HepG2 (cell line): ENCODE measurements around the gene PDK2. TPM values are rescaled to one million over a fixed set of nuclear protein-coding genes. Genes with fewer than 3 reads are reported as not detected.

Experiments
- ATAC-seq: fragments of 200-7000 bp; cut with Tn5 transposase; 3 replicates; pipeline ENCODE4 v1.9.1; 2020; ENCODE audit warnings: mild to moderate bottlenecking, moderate library complexity
- BruUV-seq: library from RNA; stranded (reverse); fragments of 400-500 nt; replicated peaks from 2 replicates; lab custom pipeline; 2021; lab: Mats Ljungman, UMichigan
- CTCF ChIA-PET: fragments of 300-600 bp; formaldehyde crosslinking; extraction: SDS; loops from one replicate; lab custom pipeline; 2021; ENCODE audit warnings: low total read pairs, inconsistent platforms, low intra/inter-chr PET ratio; lab: Yijun Ruan, JAX
- POLR2A ChIA-PET: fragments of 350-600 bp; sonication (Branson Sonifier 250); formaldehyde crosslinking; loops from one replicate; lab custom pipeline; 2020; ENCODE audit warnings: antibody characterized with exemption, inconsistent platforms; lab: Yijun Ruan, JAX
- DNase-seq: peaks from one replicate; pipeline ENCODE4 v3.0.0-alpha.2; 2015; ENCODE audit warnings: low spot score
- FAIRE-seq: peaks from 3 replicates; lab custom pipeline; 2011; peaks lifted over from hg19 to GRCh38; lab: Jason Lieb, UNC
- H2AFZ ChIP-seq: one replicate; pipeline ENCODE4 v1.6.1; 2011; ENCODE audit warnings: low read length, inconsistent platforms
- H3K27ac ChIP-seq: fragments of 300-600 bp; 3 replicates; pipeline ENCODE4 v1.8.0; 2011; ENCODE audit warnings: mixed run types, mild to moderate bottlenecking, mixed read lengths, low read length, inconsistent platforms; ENCODE audit not compliant: insufficient read depth; ENCODE audit errors: extremely low read length
- H3K27me3 ChIP-seq, 2 experiments: fragments of 200-600 bp in 1 of 2; 2 replicates in 1 of 2; 3 replicates in 1 of 2; pipeline versions ENCODE4 v1.6.0 to v1.8.0; 2011; ENCODE audit warnings: low read length in 2 of 2, mild to moderate bottlenecking in 2 of 2, moderate library complexity in 2 of 2, inconsistent platforms in 1 of 2; ENCODE audit not compliant: insufficient read depth in 2 of 2, control insufficient read depth in 1 of 2
- H3K36me3 ChIP-seq, 2 experiments: fragments of 200-600 bp in 1 of 2; replicated peaks in 1 of 2; 2 replicates in 1 of 2; 3 replicates in 1 of 2; pipeline versions ENCODE4 v1.5.1 to v1.8.0; 2011; ENCODE audit warnings: low read length in 2 of 2, inconsistent platforms in 1 of 2; ENCODE audit not compliant: insufficient read depth in 2 of 2, control insufficient read depth in 1 of 2
- H3K4me1 ChIP-seq: 2 replicates; pipeline ENCODE4 v1.5.1; 2012; ENCODE audit warnings: low read length, inconsistent platforms; ENCODE audit not compliant: insufficient read depth
- H3K4me2 ChIP-seq: 2 replicates; pipeline ENCODE4 v1.6.0; 2011; ENCODE audit warnings: low read depth, low read length, inconsistent platforms
- H3K4me3 ChIP-seq, 3 experiments: fragments of 200-600 bp in 1 of 3; sonication (generic), shearing (Covaris generic) in 1 of 3; replicated peaks in 1 of 3; 2 replicates each; pipeline ENCODE4 v1.5.1; 2011 to 2016; ENCODE audit warnings: low read length in 3 of 3, inconsistent platforms in 2 of 3, low read depth in 2 of 3, mild to moderate bottlenecking in 2 of 3, control low read depth in 1 of 3, mixed read lengths in 1 of 3; ENCODE audit not compliant: insufficient read depth in 1 of 3
- H3K79me2 ChIP-seq: one replicate; pipeline ENCODE4 v1.6.1; 2011; ENCODE audit warnings: low read length, inconsistent platforms; ENCODE audit not compliant: insufficient read depth
- H3K9ac ChIP-seq: 2 replicates; pipeline ENCODE4 v1.6.0; 2011; ENCODE audit warnings: mild to moderate bottlenecking, low read depth, low read length, inconsistent platforms; ENCODE audit not compliant: insufficient read depth
- H3K9me3 ChIP-seq: 2 replicates; pipeline ENCODE4 v1.5.1; 2012; ENCODE audit warnings: mild to moderate bottlenecking, low read length
- H4K20me1 ChIP-seq: 2 replicates; pipeline ENCODE4 v1.6.0; 2011; ENCODE audit warnings: inconsistent platforms, mild to moderate bottlenecking, low read length, moderate library complexity; ENCODE audit not compliant: insufficient read depth
- CEBPB ChIP-seq: IDR thresholded peaks from 2 replicates; pipeline ENCODE4 v1.6.1; 2011; ENCODE audit warnings: low read depth, low read length, improper control_type of control experiment, borderline replicate concordance
- GATAD2A ChIP-seq: IDR thresholded peaks from 2 replicates; pipeline ENCODE4 v1.6.1; 2016
- RERE ChIP-seq: IDR thresholded peaks from 2 replicates; pipeline ENCODE4 v1.6.1; 2016; ENCODE audit warnings: low read depth, missing genetic modification reagents, missing compliant biosample characterization
- ZBTB42 ChIP-seq: sonication (generic); formaldehyde crosslinking; IDR thresholded peaks from 2 replicates; pipeline ENCODE4 v1.5.0; 2020; ENCODE audit warnings: mild to moderate bottlenecking, missing genetic modification reagents
- ZKSCAN1 ChIP-seq: fragments of 150-350 bp; IDR thresholded peaks from 2 replicates; pipeline ENCODE4 v1.6.1; 2014; ENCODE audit warnings: low read length
- ZNF629 ChIP-seq: sonication (generic); formaldehyde crosslinking; conservative IDR thresholded peaks from 2 replicates; pipeline ENCODE4 v1.5.0; 2020; ENCODE audit warnings: missing genetic modification reagents
- ZSCAN31 ChIP-seq: sonication (generic); formaldehyde crosslinking; IDR thresholded peaks from 2 replicates; pipeline ENCODE4 v1.5.0; 2020; ENCODE audit warnings: low read depth, mild to moderate bottlenecking, missing genetic modification reagents
- WGBS: methylation state at CpG from one replicate; pipeline ENCODE4 v1.1.6; 2017; ENCODE audit warnings: low lambda C conversion rate; 5-methylcytosine and 5-hydroxymethylcytosine counted together
- in situ Hi-C: cut with HindIII; loops from 2 replicates; pipeline ENCODE4 v1.10.0; 2017; ENCODE audit warnings: low pct_unique_long_range_greater_than_20kb; ENCODE audit not compliant: extremely low pct_ligation_motif_present
- intact Hi-C: fragments of 100-400 bp; cut with micrococcal nuclease; formaldehyde crosslinking; loops from one replicate; pipeline ENCODE4 v1.10.0; 2022; ENCODE audit not compliant: unreplicated experiment
- polyA plus RNA-seq, 8 experiments: library from polyadenylated mRNA; depleted of rRNA in 3 of 8; stranded (reverse) in 7 of 8; unstranded in 1 of 8; fragments of >200 nt; fragmentation: Illumina TruSeq in 4 of 8; extraction: Trizol in 4 of 8; gene quantifications; 2 replicates each; pipeline versions ENCODE4 v1.2.1 to v1.2.3, GENCODE V29; 2011 to 2016; ENCODE audit warnings: low read depth in 4 of 8, missing spikeins in 1 of 8, mixed read lengths in 1 of 8; ENCODE audit not compliant: insufficient read depth in 1 of 8
- total RNA-seq, 5 experiments: library from RNA; depleted of rRNA; stranded (reverse); fragments of >200 nt; fragmentation: Illumina TruSeq; extraction: Trizol; gene quantifications; 2 replicates each; pipeline ENCODE4 v1.2.3, GENCODE V29; 2016; ENCODE audit warnings: low read depth in 1 of 5
- TF ChIP-seq, protein P1 (sequence below): sonication (generic); formaldehyde crosslinking; IDR thresholded peaks from 2 replicates; pipeline ENCODE4 v1.5.0; 2020; ENCODE audit warnings: mild to moderate bottlenecking, missing genetic modification reagents, borderline replicate concordance
- TF ChIP-seq, protein P2 (sequence below): sonication (generic); formaldehyde crosslinking; IDR thresholded peaks from 2 replicates; pipeline ENCODE4 v1.5.1; 2020; ENCODE audit warnings: missing genetic modification reagents, mild to moderate bottlenecking, borderline replicate concordance

Gene PDK2
- total and polyA plus RNA-seq, 2 of the 13 experiments (the other 11 are each of a cell fraction or from before 2014, with no cell fraction given), result 18.5 to 59.7 TPM

GRCh38 chr17:50154604-50155003 lies 59.5 kb downstream of the PDK2 start:
- Histone ChIP-seq H4K20me1 (no peaks in the 10 kb centered on the region), H3K27ac (no peak overlapping the region), H3K79me2 (no peaks in the 10 kb centered on the region), H3K36me3 (no peaks in the 10 kb centered on the region), H2AFZ (no peak overlapping the region), H3K9me3 (no peaks in the 10 kb centered on the region), H3K27me3 (peaks cover 2 to 14% of the 10 kb centered on the region in 2 experiments; a peak in 2 of 5 replicates), H3K4me2 (no peak overlapping the region), H3K4me1 (peaks cover 15% of the 10 kb centered on the region), H3K4me3 (no peak overlapping the region), H3K9ac (no peak overlapping the region)
- DNase-seq (no peak), ATAC-seq (no peak), FAIRE-seq (no peak)
- no peak for TF ChIP-seq ZKSCAN1
- TF ChIP-seq GATAD2A (CRISPR knock-in tag), result no peak
- TF ChIP-seq, protein P1, sequence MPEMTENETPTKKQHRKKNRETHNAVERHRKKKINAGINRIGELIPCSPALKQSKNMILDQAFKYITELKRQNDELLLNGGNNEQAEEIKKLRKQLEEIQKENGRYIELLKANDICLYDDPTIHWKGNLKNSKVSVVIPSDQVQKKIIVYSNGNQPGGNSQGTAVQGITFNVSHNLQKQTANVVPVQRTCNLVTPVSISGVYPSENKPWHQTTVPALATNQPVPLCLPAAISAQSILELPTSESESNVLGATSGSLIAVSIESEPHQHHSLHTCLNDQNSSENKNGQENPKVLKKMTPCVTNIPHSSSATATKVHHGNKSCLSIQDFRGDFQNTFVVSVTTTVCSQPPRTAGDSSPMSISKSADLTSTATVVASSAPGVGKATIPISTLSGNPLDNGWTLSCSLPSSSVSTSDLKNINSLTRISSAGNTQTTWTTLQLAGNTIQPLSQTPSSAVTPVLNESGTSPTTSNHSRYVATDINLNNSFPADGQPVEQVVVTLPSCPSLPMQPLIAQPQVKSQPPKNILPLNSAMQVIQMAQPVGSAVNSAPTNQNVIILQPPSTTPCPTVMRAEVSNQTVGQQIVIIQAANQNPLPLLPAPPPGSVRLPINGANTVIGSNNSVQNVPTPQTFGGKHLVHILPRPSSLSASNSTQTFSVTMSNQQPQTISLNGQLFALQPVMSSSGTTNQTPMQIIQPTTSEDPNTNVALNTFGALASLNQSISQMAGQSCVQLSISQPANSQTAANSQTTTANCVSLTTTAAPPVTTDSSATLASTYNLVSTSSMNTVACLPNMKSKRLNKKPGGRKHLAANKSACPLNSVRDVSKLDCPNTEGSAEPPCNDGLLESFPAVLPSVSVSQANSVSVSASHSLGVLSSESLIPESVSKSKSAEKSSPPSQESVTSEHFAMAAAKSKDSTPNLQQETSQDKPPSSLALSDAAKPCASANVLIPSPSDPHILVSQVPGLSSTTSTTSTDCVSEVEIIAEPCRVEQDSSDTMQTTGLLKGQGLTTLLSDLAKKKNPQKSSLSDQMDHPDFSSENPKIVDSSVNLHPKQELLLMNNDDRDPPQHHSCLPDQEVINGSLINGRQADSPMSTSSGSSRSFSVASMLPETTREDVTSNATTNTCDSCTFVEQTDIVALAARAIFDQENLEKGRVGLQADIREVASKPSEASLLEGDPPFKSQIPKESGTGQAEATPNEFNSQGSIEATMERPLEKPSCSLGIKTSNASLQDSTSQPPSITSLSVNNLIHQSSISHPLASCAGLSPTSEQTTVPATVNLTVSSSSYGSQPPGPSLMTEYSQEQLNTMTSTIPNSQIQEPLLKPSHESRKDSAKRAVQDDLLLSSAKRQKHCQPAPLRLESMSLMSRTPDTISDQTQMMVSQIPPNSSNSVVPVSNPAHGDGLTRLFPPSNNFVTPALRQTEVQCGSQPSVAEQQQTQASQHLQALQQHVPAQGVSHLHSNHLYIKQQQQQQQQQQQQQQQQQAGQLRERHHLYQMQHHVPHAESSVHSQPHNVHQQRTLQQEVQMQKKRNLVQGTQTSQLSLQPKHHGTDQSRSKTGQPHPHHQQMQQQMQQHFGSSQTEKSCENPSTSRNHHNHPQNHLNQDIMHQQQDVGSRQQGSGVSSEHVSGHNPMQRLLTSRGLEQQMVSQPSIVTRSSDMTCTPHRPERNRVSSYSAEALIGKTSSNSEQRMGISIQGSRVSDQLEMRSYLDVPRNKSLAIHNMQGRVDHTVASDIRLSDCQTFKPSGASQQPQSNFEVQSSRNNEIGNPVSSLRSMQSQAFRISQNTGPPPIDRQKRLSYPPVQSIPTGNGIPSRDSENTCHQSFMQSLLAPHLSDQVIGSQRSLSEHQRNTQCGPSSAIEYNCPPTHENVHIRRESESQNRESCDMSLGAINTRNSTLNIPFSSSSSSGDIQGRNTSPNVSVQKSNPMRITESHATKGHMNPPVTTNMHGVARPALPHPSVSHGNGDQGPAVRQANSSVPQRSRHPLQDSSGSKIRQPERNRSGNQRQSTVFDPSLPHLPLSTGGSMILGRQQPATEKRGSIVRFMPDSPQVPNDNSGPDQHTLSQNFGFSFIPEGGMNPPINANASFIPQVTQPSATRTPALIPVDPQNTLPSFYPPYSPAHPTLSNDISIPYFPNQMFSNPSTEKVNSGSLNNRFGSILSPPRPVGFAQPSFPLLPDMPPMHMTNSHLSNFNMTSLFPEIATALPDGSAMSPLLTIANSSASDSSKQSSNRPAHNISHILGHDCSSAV, result no peak
- TF ChIP-seq RERE, result no peak
- TF ChIP-seq, protein P2, sequence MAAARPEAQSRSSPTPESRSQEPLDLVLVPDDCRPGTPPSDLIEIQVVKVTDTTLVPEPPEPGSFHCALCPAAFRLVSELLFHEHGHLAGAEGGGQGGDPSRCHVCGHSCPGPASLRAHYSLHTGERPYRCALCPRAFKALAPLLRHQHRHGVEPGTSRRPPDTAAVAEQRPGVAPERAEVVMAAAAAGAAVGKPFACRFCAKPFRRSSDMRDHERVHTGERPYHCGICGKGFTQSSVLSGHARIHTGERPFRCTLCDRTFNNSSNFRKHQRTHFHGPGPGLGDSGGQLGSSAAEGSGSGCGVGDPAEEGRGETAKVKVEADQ (CRISPR knock-in tag), result no peak
- no peak for TF ChIP-seq ZSCAN31 (CRISPR knock-in tag)
- no peak for TF ChIP-seq ZNF629
- TF ChIP-seq CEBPB, result no peak
- TF ChIP-seq ZBTB42 (CRISPR knock-in tag), result no peak
- ChIA-PET CTCF (no interaction called here), POLR2A (no interaction called here)
- intact Hi-C loops (no loop called here), in situ Hi-C loops (no loop called here)
- 0% methylated on average over 1 of the region's 1 CpG for WGBS
- BruUV-seq, result no TSS peak
